Bronchial epithelial cell (primary cell): Measurements from ENCODE around the gene WDR90. TPM values are rescaled to one million over a fixed set of nuclear protein-coding genes. Genes with fewer than 3 reads are reported as not detected.

Experiments used
- DNase-seq: peaks from one replicate; pipeline ENCODE4 v3.0.0-alpha.2; 2010; ENCODE audit warnings: low read depth
- FAIRE-seq: peaks from 2 replicates; lab custom pipeline; 2011; peaks lifted over from hg19 to GRCh38; lab: Jason Lieb, UNC
- H3K27me3 ChIP-seq: 2 replicates; pipeline ENCODE4 v1.5.1; 2011; ENCODE audit warnings: low read length; ENCODE audit not compliant: control insufficient read depth, insufficient read depth
- H3K36me3 ChIP-seq: 2 replicates; pipeline ENCODE4 v1.5.1; 2011; ENCODE audit warnings: low read length; ENCODE audit not compliant: control insufficient read depth, insufficient read depth
- H3K4me3 ChIP-seq: 2 replicates; pipeline ENCODE4 v1.5.1; 2011; ENCODE audit warnings: mild to moderate bottlenecking, low read depth, low read length, control low read depth
- total RNA-seq: library from RNA; depleted of rRNA; stranded (reverse); fragments of >200 nt; gene quantifications from 2 replicates; pipeline ENCODE4 v1.2.1, GENCODE V29; 2014
- TF ChIP-seq, protein P1 (sequence below): IDR thresholded peaks from 2 replicates; pipeline ENCODE4 v1.5.1; 2011; ENCODE audit warnings: mild to moderate bottlenecking, moderate library complexity, low read length, control low read depth, inconsistent platforms; ENCODE audit not compliant: insufficient read depth, severe bottlenecking

The WDR90 gene
- total RNA-seq, 1 donor from 2014 or later: 4.2 TPM

DNA sequence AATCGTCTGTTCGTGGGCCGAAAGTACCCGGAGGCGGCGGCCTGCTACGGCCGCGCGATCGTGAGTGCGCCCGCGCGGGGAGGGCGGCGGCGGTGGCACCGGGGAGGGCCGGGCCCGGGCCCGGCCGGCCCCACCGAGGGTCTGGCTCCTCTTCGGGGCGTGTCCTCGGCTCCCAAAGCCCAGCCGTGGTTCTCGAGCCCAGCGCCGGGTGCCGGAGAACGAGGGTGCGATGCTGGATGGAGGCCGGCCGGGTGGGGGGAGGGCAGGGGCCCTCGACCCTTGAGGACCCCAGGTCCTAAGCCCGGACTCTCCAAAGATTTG, 31.4 kb downstream of the WDR90 start:
- FAIRE-seq (no peak), DNase-seq (no peak)
- TF ChIP-seq, protein P1, sequence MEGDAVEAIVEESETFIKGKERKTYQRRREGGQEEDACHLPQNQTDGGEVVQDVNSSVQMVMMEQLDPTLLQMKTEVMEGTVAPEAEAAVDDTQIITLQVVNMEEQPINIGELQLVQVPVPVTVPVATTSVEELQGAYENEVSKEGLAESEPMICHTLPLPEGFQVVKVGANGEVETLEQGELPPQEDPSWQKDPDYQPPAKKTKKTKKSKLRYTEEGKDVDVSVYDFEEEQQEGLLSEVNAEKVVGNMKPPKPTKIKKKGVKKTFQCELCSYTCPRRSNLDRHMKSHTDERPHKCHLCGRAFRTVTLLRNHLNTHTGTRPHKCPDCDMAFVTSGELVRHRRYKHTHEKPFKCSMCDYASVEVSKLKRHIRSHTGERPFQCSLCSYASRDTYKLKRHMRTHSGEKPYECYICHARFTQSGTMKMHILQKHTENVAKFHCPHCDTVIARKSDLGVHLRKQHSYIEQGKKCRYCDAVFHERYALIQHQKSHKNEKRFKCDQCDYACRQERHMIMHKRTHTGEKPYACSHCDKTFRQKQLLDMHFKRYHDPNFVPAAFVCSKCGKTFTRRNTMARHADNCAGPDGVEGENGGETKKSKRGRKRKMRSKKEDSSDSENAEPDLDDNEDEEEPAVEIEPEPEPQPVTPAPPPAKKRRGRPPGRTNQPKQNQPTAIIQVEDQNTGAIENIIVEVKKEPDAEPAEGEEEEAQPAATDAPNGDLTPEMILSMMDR: no peak
- H3K4me3 ChIP-seq: peak overlapping the region; percentile 72
- H3K36me3 ChIP-seq: peaks cover 26% of the 10 kb centered on the region
- no peaks in the 10 kb centered on the region for H3K27me3 ChIP-seq

DNA sequence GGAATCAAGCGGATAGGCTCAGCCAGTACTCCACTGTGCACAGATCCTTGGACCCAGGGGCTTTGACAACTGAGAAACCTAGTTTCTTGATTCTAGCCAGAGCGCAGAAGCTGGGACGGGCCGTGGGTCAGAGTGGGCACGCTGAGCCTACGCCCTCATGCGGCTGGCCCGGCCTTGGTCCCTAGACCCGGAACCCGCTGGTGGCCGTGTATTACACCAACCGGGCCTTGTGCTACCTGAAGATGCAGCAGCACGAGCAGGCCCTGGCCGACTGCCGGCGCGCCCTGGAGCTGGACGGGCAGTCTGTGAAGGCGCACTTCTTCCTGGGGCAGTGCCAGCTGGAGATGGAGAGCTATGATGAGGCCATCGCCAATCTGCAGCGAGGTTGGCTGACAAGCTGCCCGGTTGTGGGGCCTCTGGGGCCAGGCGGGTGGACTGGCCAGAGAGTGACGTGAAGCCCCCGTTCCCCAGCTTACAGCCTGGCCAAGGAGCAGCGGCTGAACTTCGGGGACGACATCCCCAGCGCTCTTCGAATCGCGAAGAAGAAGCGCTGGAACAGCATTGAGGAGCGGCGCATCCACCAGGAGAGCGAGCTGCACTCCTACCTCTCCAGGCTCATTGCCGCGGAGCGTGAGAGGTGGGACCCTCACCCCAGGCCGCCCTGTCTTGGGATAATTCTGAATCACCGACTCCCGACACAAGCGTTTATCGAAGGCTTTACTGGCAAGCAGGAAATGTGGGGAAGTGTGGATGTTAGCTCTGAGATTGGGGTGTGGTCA, 32.0 kb downstream of the WDR90 start:
- TF ChIP-seq, protein P1: peak; percentile 36
- Histone ChIP-seq H3K36me3 (peaks cover 26% of the 10 kb centered on the region), H3K4me3 (peak overlapping the region; percentile 72), H3K27me3 (no peaks in the 10 kb centered on the region)
- peak; percentile 17 for DNase-seq
- FAIRE-seq: peak; percentile 7

DNA sequence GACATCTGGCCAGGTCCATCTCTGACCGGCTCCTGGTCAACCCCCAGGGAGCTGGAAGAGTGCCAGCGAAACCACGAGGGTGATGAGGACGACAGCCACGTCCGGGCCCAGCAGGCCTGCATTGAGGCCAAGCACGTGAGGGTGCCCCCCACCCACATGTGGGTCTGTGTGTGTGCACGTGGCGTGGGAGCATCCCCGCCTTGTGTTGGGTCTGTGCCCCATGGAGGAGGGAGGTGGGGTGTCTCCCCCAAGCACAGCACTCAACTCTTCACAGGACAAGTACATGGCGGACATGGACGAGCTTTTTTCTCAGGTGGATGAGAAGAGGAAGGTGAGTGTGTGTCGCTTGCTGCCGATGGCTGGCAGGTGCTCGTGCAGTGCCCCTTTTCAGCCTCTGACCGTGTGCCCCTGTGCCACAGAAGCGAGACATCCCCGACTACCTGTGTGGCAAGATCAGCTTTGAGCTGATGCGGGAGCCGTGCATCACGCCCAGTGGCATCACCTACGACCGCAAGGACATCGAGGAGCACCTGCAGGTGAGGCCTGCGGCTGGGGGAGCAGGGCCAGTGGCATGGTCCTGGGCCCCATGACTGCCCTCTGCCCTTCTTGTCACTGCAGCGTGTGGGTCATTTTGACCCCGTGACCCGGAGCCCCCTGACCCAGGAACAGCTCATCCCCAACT, 32.7 kb downstream of the WDR90 start:
- TF ChIP-seq, protein P1: no peak

DNA sequence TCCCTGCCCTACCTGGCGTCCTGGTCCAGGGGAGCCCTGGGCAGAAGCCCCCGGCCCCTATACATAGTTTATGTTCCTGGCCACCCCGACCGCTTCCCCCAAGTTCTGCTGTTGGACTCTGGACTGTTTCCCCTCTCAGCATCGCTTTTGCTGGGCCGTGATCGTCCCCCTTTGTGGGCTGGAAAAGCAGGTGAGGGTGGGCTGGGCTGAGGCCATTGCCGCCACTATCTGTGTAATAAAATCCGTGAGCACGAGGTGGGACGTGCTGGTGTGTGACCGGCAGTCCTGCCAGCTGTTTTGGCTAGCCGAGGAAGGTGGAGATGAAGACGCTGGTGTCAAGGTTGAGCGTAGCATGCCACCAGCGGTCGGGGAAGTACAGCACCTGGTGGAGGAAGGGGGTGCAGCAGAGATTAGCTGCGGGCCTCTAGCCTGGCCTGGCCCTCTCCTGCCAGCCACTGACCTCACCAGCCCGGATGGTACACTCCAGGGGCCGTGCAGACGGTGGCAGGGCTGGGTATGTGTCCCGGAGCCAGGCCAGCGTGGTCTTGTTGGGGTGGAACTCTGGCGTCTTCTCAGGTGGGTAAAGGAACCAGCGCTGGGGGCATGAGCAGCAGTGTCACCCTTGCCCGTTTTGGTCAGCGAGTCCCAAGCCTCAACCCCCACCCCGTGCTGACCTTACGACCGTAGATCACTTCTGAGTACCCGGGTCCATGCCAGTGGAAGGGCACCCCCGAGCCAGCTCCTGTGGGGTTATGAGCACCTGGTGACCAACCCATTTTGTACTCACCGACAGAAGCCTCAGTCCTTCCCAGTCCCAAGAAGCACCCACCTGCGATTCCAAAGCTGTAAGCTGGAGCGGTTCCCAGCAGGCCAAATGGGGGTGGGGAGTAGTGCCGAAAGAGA, 33.6 kb downstream of the WDR90 start:
- Histone ChIP-seq H3K4me3 (peak overlapping the region; percentile 70), H3K27me3 (no peaks in the 10 kb centered on the region), H3K36me3 (peaks cover 29% of the 10 kb centered on the region)
- no peak for FAIRE-seq
- TF ChIP-seq, protein P1: no peak
- DNase-seq: no peak

More for the DNA sequence above, 32.7 kb downstream of the WDR90 start:
- Histone ChIP-seq H3K4me3 (peak overlapping the region; percentile 72), H3K27me3 (no peaks in the 10 kb centered on the region), H3K36me3 (peaks cover 26% of the 10 kb centered on the region)
- FAIRE-seq: no peak
- DNase-seq: no peak

DNA sequence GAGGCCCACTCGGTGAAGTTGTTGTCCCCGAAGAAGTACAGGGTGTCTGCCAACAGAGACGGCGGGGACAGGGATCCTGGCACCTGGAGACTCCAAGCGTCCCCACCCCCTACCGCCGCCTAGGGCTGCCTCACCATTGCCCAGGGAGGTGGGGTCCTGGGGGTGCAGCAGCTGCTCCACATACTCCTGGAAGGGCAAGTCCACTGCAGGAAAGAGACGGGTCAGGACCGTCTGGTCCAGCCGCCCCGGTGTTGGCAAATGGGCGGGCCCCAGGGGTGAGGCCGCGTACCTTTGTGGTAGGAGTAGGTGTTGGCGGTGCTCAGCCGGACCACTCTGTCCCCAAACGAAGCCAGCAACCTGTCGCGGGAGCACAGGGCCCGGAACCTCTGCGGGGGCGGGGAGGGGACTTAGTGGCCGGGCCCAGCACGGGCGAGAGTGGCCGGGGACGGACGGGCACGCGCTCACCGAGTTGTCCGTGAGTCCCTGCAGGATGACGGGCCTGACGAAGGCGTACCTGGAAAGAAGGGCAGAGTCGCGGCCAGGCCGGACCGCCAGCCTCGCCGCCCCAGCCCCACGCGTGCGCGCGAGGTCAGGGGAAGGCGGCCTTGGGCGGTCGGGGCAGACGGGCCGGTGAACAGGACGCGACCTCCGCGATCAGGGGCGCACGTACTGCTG, 34.4 kb downstream of the WDR90 start:
- no peak for FAIRE-seq
- DNase-seq: no peak
- H3K36me3 ChIP-seq: peaks cover 28% of the 10 kb centered on the region
- H3K4me3 ChIP-seq: peak overlapping the region; percentile 70
- no peaks in the 10 kb centered on the region for H3K27me3 ChIP-seq
- TF ChIP-seq, protein P1: no peak
